PC-9 (cell line): Measurements from ENCODE around the gene MCTP1.

Experiments
- CTCF ChIP-seq: fragments of 200-600 bp; sonication (generic); conservative IDR thresholded peaks from 2 replicates; pipeline ENCODE4 v1.6.1; 2017; ENCODE audit warnings: mixed run types, antibody characterized with exemption, mild to moderate bottlenecking, moderate library complexity
- EZH2 ChIP-seq: fragments of 200-600 bp; sonication (generic); IDR thresholded peaks from 2 replicates; pipeline ENCODE4 v1.8.0; 2017; ENCODE audit warnings: antibody characterized with exemption, low read depth

GRCh38 chr5:94700592-94700991 is 584.3 kb downstream of the MCTP1 start:
- TF ChIP-seq CTCF (no peak), EZH2 (no peak)
